ENCODE measurements around the gene ZNF521. TPM values are rescaled to one million over a fixed set of nuclear protein-coding genes. Genes with fewer than 3 reads are reported as not detected.

Gene ZNF521
- total RNA-seq, 1 experiment from 2014 or later, result not detected

GRCh38 chr18:25099895-25100294, 252.1 kb downstream of the ZNF521 start:
- no peak for TF ChIP-seq CTCF (IDR thresholded peaks at IDR 0.05; ENCODE audit: unreplicated experiment)
- H3K27me3 Mint-ChIP-seq (ENCODE audit: insufficient read depth, unreplicated experiment), result no peaks in the 10 kb centered on the region
- no TSS peak for BruUV-seq (replicated peaks)
- POLR2A ChIA-PET, result no interaction called here
- DNase-seq (ENCODE audit: unreplicated experiment), result no peak
- intact Hi-C loops (cut with micrococcal nuclease), result no loop called here
- CTCF ChIA-PET, result no interaction called here
- no peaks in the 10 kb centered on the region for H3K4me1 Mint-ChIP-seq (ENCODE audit: insufficient read depth, unreplicated experiment)
- H3K4me3 Mint-ChIP-seq (ENCODE audit: unreplicated experiment), result no peak overlapping the region
- no peaks in the 10 kb centered on the region for H3K36me3 Mint-ChIP-seq (ENCODE audit: insufficient read depth, unreplicated experiment)
- no peak overlapping the region for H3K27ac Mint-ChIP-seq (ENCODE audit: low read depth, unreplicated experiment)
- peaks cover 7% of the 10 kb centered on the region for H3K9me3 Mint-ChIP-seq (ENCODE audit: unreplicated experiment)

GRCh38 chr18:25097569-25098056, 254.4 kb downstream of the ZNF521 start:
- ChIA-PET CTCF (no interaction called here), POLR2A (no interaction called here)
- Mint-ChIP-seq H3K36me3 (ENCODE audit: insufficient read depth, unreplicated experiment) (no peaks in the 10 kb centered on the region), H3K4me3 (ENCODE audit: unreplicated experiment) (no peak overlapping the region), H3K9me3 (ENCODE audit: unreplicated experiment) (no peaks in the 10 kb centered on the region), H3K4me1 (ENCODE audit: insufficient read depth, unreplicated experiment) (no peaks in the 10 kb centered on the region), H3K27me3 (ENCODE audit: insufficient read depth, unreplicated experiment) (no peaks in the 10 kb centered on the region), H3K27ac (ENCODE audit: low read depth, unreplicated experiment) (no peak overlapping the region)
- intact Hi-C loops (cut with micrococcal nuclease), result no loop called here
- DNase-seq (ENCODE audit: unreplicated experiment), result no peak
- no TSS peak for BruUV-seq (replicated peaks)
- TF ChIP-seq CTCF (IDR thresholded peaks at IDR 0.05; ENCODE audit: unreplicated experiment), result no peak

GRCh38 chr18:25097057-25097456, 254.9 kb downstream of the ZNF521 start:
- no peak overlapping the region for H3K4me3 Mint-ChIP-seq (ENCODE audit: unreplicated experiment)
- no peaks in the 10 kb centered on the region for H3K9me3 Mint-ChIP-seq (ENCODE audit: unreplicated experiment)
- no peak for DNase-seq (ENCODE audit: unreplicated experiment)
- BruUV-seq (replicated peaks), result no TSS peak
- ChIA-PET POLR2A (no interaction called here), CTCF (no interaction called here)
- no peak overlapping the region for H3K27ac Mint-ChIP-seq (ENCODE audit: low read depth, unreplicated experiment)
- H3K36me3 Mint-ChIP-seq (ENCODE audit: insufficient read depth, unreplicated experiment), result no peaks in the 10 kb centered on the region
- intact Hi-C loops (cut with micrococcal nuclease), result no loop called here
- no peak for TF ChIP-seq CTCF (IDR thresholded peaks at IDR 0.05; ENCODE audit: unreplicated experiment)
- H3K27me3 Mint-ChIP-seq (ENCODE audit: insufficient read depth, unreplicated experiment), result no peaks in the 10 kb centered on the region
- H3K4me1 Mint-ChIP-seq (ENCODE audit: insufficient read depth, unreplicated experiment), result no peaks in the 10 kb centered on the region

GRCh38 chr18:25093141-25093540, 258.8 kb downstream of the ZNF521 start:
- H3K9me3 Mint-ChIP-seq (ENCODE audit: unreplicated experiment), result no peaks in the 10 kb centered on the region
- H3K4me1 Mint-ChIP-seq (ENCODE audit: insufficient read depth, unreplicated experiment), result no peaks in the 10 kb centered on the region
- H3K36me3 Mint-ChIP-seq (ENCODE audit: insufficient read depth, unreplicated experiment), result no peaks in the 10 kb centered on the region
- ChIA-PET CTCF (no interaction called here), POLR2A (no interaction called here)
- H3K27me3 Mint-ChIP-seq (ENCODE audit: insufficient read depth, unreplicated experiment), result no peaks in the 10 kb centered on the region
- intact Hi-C loops (cut with micrococcal nuclease), result no loop called here
- H3K27ac Mint-ChIP-seq (ENCODE audit: low read depth, unreplicated experiment), result no peak overlapping the region
- no peak for TF ChIP-seq CTCF (IDR thresholded peaks at IDR 0.05; ENCODE audit: unreplicated experiment)
- BruUV-seq (replicated peaks), result no TSS peak
- H3K4me3 Mint-ChIP-seq (ENCODE audit: unreplicated experiment), result no peak overlapping the region
- no peak for DNase-seq (ENCODE audit: unreplicated experiment)

Data from MCF 10A (cell line).